NCI-H345 treated with DMSO at 0.1 percent for 48 hours (cell line): ENCODE results near the gene STK32C.

Source experiments
- DNase-seq: peaks from one replicate; lab custom pipeline; 2025; ENCODE audit not compliant: unreplicated experiment; lab: John Stamatoyannopoulos, UW

The STK32C gene

DNA sequence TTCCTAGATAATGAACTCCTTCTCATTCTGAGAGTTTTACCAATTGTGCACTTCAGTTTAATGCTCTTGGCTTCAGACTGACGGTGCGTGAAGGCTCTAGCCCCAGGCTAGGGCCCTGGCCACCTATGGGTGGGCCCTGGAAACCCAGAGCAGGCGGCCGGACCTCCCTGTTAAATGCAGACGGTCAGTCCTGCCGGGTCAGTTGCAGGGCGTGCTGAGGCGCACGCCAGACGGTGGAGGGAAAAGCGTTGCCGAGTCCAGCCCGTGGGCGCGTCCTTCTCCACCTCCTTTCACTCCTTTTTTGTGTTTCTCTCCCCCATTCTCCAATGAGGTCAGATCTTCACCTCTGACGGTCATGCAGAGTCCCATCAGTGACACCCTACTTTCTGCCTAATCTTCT is 118.7 kb downstream of the STK32C start:
- DNase-seq: no peak

DNA sequence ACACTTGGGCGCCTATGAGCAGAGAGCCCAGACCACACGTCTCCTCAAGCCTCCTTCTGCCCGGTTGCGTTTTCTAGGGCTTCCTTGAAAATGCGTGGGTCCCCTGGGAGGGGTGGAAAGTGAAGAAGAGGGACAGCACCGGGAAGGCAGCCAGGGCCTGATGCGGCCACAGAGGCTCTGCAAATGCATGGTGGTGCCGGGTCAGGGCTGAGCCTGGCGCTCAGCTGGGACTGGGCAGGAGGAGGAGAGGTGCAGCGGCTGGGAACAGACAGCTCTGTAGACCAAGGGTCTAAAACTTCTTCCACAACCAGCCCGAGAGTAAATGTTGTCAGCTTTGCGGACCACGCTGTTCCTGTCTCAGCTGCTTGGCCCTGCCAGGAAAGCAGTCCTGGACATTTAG is 119.4 kb downstream of the STK32C start:
- DNase-seq: no peak

DNA sequence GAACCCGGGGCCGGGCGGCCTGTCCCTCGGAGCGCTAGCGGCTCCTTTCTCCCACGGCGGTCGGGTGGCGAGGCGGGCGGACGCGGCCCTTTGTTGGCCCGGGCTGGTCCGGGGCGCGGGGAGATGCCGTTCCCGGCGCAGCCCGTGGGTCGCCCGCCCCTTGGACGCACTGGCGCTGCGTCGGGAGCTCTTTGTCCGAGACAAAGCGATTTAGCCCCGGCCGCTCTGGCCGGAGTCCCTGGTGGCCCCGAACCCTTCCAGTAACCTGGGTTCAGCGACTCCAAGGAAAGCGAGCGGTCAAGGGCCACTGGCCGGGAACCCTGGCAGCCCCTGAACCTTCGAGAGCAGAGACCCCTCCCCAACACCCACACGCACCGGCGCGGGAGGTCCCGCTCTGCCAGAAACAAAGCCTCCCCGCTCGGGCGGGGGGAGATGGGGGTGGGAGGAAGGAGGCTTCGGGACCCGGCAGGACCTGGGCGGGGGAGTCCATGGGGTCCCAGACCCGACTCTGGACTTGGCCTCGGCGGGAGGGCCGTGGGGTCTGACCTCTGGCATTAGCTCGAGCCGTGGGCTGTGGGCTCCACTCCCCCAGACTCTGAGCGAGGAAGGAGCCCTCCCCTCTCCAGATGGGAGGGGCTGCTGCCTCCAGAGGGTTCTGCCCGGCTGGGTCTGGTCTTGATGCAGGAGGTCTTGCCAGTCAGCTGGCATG is 120.2 kb downstream of the STK32C start:
- DNase-seq: no peak

DNA sequence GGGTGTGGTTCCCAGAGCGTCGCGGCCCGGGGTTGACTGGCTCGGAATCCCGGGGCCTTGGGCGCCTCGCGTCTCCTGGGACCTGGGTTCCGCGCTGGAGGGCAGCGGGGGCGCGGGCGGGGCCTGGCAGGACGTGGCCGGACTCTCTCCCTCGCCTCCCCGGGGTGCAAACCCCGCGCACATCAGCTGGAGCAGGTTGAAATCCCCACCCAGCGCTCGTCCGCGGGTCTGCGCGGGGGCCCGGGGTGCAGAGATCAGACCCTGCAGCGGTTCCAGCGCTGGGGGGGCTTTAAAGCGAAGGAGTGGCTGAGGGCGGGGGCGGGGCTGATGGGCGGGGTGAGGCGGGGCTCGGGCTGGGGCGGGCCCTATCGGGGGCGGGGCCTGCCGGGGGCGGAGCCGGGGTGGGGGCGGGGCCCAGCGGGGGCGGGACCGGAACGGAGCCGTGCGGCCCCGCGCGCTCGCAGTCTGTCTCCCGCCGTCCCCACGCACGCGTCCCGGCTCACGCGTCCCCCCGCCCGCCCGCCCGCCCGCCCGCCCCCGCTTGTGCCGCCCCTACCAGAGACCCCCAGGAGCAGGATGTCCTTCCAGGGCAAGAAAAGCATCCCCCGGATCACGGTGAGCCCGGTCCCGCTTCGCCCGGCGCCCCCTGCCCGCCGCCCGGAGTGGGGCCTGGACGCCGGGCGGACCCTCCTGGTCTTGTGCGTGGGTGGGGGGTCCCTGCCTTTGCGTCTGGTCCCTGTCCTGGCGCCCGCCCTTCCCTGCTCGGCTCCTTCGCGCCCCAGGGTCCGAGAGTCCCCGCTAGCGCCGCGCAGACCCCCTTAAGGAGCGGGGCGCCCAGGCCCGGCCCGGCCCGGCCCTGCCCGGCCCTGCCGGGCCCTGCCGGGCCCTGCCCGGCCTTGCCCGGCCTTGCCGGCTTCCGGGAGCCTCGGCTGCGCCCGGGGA is 121.0 kb downstream of the STK32C start, which contains the start of gene DPYSL4:
Gene DPYSL4, plus strand, starts transcription at position 461 of the 942 bp plus-strand sequence. Its CDS starts 116 bp downstream, at position 577.
- no peak for DNase-seq

DNA sequence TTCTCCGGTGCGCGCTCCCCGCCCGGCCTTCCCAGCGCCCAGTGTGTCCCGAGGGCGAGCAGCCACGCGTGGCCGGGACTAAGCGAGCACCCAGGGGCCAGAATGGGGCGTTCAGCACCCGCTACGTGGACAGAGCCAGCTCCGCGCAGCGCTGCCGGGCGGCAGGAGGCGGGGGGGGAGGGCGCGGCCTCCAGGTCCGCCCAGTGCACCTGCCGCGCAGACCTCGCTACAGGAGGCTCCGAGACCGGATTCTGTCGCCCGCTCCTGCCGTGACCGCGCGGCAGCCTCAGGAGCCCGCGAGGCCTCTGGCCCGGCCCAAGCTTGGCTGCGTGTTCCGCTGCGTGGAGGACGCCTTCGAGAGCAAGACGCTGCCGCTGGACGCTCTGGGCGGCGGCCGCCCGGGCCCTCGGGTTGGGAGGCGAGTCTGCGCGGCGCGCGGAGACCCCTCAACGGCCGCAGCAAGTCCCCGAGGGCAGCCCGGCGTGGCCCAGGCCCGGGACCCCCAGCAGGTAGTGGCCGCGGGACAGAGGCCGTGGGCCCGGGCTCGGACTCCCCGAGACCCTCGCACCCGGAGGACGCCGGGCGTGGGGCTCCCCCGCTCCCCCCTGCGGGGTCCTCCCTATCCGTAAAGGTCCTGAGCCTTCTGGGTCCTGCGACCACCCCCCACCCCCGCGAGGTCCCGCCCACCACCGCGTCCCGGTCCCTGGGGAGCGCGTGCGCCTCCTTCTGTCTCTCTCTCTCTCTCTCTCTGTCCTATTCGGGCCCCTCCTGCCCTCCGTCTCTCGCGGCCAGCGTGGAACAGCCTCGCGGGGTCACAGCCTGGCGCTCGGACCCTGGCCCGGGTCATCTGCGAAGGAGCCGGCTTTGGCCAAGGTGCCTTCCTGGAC is 121.9 kb downstream of the STK32C start:
- DNase-seq: no peak

DNA sequence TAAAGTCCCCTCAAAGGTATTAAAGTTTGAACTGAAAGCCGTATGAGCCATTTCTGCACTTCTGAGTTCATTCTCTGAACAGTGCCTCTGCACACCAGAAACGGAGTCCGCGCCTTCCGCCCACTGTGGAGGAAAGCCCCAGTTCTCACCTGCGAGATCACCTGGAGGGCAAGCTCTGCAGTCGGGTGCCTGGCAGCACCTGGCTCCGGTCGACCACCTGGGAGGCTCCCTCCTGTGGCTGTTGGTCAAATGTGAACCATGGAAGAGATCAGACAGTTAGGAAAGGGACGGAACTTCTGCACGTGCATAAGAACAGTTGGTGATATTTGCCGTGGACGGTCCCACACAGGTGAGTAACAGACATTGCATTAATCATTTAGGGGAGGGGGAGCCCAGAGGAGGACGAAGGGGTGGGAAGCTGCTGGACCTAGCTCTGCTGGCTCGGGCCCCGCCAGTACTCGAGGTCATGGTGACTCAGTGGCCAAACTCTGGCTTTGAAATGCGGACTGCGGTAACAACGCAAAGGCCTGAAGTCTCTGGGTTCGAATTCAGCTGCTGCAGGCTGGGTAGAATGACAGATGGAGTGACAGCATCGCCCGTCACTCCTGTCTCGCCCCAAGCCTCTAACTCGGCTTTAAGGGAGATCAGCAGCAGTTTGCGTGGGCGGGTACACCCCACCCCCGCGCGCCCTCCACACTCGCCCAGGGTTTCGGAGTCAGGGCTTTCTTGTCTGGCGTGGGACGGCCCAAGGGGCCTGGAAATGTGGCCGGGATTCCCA is 122.7 kb downstream of the STK32C start:
- no peak for DNase-seq

DNA sequence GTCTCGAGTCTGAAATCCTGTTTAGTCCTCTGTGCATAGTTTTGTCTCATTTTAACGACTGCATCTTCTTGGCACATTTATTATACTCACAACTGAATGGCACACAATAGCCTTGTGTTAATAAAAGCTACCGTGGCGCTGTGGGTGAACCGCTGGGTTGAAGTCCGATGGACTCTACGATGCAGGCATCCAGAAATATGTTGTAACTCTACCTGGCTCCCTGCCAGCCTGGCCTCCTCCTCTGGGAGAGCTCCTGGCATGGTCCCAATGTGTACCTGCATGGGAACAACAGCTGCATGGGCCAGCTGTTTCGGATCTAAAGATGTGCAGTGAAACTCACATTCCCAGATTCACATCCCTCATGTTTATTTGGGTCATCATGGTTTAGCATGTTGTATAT is 124.7 kb downstream of the STK32C start:
- DNase-seq: peak; percentile 40

DNA sequence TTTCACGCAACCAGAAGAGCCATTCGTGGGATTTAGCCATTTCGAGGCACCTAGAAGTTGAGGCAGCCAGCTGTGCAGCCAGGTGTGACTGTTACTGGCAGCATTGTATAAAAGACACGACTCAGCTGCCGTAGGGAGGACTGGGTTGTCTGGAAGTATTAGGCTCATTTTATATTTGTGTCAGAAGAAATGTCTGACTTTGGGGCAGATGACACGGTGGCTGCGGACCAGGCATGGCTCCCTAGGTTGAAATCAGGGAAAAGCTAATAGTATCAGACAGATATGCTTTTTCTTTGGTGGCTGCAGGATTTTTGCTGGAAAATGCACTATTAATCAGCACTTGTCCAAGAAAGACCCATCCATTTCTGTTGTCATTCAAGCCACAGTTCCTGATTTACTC is 125.2 kb downstream of the STK32C start:
- no peak for DNase-seq

DNA sequence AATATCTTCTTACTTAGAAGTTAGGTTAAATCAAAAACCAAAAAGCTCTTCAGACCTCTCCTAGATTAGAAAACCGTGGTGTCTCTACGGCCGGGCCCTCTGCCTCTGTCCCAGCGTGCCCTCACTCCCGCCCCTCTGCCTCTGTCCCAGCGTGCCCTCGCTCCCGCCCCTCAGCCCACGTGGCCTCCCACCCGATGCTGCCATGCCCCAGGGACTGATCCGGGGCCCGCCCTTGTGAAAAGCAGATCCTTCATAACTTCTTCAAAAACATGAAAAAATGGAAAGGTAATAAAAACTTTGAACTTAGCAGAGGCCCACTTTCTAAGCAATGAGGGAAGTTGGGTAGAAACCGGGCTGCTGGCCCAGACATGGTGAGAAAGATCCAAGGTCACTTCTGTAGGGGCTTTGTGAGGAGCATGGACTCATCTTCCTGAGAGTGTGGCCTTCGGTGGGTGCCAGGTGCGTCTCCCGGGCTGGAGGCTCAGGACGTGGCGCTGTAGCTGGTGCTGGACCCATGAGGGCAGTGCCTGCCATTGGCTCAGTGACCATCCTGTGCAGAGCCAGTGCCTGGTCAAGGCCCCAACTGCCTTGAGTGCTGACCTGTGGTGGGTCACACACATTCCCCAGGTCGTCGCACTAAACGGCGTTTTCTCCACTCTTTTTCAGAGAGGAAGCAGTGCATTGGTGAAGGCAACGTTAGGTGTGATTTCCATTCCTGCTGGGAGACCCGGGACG is 125.9 kb downstream of the STK32C start:
- no peak for DNase-seq

DNA sequence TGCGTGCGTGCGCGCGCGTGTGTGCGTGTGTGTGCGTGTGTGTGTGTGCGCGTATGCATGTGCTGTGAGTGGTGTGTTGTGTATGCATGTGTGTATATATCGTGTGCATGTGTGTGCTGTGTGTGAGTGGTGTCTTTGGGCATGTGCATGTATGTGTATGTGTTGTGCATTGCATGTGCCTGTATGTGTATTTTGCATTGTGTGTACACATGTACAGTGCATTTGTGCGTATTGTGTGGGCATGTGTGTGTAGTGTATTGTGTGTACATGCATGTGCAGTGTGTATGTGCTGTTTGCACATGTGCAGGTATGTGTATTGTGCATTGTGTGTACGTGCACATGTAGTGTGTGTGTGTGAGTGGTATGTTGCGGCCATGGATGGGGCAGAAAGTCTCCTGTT is 127.0 kb downstream of the STK32C start:
- DNase-seq: no peak

DNA sequence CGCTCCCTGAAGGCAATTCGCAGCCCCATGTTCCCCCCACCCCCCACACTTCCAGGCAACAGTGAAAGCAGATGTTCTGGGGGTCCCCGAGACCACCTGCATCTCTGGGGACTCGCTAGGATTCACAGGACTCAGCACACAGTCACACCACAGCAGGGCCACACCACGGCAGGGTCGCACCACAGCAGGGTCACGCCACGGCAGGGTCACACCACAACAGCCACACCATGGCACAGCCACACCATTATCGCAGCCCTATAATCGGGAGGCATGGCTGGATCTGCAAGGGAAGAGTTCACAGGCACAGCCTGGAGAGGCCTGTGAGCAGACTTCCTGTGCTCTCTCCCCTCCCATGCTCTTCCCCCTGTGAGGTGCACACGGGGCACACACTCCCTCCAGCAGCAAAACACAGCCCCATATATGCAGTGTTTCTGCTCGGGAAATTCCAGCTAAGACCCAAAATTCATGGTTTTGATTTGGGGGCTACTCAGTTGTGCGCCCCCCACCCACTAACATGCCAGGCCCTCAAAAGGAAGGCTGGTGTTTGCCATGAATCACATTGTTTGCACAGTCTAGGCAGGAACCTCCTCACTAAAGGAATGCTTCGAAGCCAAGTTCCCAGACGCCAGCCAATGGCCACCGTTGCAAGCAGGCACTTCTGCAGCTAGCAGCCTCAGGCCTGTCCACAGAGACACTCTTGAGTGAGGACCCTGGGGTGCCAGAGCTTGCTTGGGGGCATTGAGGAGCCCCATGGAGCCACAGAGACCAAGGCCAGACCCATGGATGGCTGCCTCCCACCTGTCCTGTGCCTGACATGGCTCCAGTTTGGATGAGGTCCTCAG is 128.0 kb downstream of the STK32C start:
- DNase-seq: no peak

DNA sequence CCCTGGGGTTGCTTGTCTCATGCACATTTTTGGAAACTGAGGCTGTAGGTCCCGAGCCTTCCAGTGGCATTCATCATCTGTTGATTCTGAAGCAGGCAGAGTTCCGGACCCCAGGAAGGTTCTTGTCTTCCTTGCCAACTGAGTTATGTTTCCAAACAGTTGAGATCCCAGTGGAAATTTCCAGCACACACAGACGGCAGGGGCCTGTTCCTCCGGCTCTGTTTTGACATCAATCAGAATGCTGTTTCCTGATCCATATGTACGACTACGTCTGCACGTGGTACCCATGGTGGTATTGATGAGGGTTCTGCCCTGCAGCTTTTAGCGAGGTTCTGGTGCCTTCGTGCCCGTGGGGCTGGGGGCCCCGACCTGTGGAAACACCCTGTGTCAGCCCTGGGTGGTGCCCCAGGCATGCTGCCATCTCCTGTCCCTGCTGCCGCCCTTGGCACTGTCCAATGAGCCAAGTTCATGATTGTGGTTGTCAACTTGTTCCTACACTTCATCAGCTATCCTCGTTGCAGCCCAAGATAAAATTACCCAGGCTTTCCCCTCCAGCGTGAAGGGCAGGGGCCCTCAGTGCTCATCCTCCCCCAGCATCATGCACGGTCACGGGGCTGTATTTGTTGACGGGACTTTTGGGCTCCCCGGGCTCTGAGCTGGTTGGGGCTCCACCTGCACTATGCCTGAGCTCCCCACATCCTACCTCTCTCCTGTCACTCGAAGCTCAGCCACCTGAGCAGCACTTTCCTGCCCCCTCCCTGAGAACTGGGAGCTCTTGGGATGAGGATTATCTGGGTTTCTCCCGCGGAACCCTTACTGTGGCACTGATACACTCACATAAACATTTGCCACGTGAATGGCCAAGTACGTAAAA is 128.8 kb downstream of the STK32C start:
- DNase-seq: no peak

DNA sequence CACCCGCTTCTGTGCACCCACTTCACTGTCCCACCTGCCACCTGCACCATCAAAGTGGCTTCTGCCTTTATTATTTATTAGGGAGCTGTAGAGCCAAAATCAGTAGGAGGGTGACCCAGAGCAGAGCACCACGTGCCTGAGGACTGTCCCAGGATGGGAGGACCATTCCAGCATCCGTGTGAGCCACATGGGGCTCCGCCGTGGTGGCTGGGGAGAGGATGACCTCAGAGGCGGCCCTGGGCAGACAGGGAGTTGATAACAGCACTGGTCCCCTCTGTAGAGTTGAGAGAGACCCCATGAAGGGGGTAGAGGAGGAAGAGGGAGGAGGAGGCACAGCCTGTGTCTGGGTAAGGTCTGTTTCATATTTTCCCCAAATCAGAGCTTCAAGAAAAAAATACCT is 129.7 kb downstream of the STK32C start:
- DNase-seq: no peak

DNA sequence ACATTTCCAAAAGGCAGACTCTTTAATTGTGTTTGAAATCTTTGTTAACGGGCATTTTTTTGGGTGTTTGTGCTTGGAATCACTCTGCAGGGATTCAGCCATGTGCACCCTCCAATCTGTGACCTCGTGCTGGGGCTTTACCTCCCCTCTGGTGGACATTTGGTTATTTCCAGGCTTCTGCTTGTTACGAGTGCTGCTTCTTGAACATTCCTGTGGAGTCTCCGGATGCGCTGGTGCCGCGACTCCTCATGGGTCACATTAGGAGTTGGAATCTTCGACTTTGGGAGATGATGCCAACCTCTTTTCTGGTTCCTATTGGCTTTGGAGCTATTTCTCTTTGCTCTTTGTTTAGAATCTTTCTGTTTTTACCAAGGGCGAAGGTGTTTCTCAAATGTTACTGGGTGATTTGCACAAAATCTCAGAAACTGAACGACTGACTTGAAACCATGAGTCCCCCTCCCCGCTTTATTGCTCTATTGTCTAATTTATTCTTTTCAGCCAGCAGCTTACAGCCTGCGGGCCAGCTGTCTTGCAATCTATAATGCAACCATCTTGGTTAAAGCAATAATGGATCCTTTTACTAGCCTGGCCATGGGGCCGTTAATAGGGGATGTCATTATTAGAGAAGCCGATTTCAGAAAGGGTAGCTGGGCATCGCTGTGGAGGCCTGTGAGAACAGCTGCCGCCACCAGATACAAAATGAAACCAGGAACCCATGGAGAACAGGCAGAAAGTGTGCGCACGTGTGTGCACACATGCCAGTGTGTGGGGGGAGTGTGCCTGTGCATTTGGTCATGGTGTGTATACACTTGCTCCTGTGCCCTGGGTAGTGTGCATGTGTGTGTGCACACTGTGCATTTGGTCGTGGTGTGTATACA is 130.9 kb downstream of the STK32C start:
- no peak for DNase-seq

DNA sequence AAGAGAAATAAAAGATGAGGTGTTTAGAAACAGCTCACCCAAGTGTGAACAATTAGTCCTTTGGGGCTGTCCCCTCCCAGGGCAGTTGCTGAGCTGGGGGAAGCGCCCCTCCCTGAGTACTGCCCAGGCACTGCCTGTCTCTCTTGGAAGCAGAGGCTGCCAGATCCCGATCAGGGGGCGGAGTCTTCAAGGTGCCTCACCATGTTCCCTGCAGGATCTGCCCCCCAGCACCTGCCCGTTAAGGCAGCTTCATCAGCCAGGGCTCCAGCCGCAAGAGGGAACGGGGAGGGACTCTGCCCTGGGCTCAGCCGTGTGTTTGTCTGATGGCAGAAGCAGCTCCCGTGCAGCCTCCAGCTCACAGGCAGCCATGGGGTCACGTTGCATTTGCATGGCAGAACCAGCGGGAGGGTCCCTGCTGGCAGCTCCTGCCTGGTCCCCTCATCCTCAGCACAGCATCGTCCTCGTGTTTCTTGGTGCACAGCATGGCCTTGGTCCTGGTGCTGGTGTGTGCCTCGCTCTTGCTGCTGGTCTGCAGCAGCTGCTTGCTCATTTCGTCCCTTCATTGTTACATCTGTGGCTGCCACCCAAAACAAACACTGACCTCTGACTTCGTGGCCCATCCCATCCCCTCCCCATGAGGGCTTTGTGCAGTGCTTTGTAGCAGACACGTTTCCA is 131.7 kb downstream of the STK32C start:
- no peak for DNase-seq

DNA sequence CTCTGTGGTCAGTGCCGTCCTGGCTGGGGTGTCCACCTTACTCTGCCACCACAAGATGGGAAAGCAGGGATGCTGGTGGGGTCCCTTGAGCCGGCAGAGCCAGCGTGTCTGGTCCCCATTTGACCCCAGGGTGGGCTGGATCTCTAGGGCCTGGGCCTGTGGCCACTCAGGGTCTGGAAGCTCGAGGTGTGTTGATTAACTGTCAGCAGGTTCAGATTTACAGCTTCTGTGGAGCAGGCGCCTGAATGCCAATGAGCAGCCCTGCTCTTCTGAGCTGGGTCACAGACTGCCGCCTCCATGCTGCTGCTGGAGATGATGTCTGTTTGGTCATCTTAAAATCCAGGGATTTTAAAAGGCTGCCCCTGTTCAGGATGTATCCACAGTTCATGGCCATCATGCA is 132.3 kb downstream of the STK32C start:
- DNase-seq: no peak
